Measurements from ENCODE around the gene SRSF8.

GRCh38 chr11:95067841-95068219 is 1.1 kb downstream of the SRSF8 start:
- TF ChIP-seq POLR2A (IDR thresholded peaks at IDR 0.05) (no peak), CTCF (IDR thresholded peaks at IDR 0.05) (no peak)

Measured in uterus (tissue), 2 donors.